Caco-2 (cell line): ENCODE results near the gene NR2E3. TPM values are rescaled to one million over a fixed set of nuclear protein-coding genes. Genes with fewer than 3 reads are reported as not detected.

ENCODE experiments used
- Bru-seq: library from RNA; stranded (reverse); fragments of 400-500 nt; gene quantifications from one replicate; lab custom pipeline; 2021; lab: Mats Ljungman, UMichigan
- BruChase-seq, 2 experiments: library from RNA; stranded (reverse); fragments of 400-500 nt; gene quantifications; one replicate each; lab custom pipeline; 2021; lab: Mats Ljungman, UMichigan
- BruUV-seq: library from RNA; stranded (reverse); fragments of 400-500 nt; replicated peaks from 2 replicates; lab custom pipeline; 2021; lab: Mats Ljungman, UMichigan
- CTCF ChIA-PET: fragments of 300-600 bp; sonication (Branson Sonifier 250); formaldehyde crosslinking; loops from one replicate; lab custom pipeline; 2022; ENCODE audit warnings: antibody characterized with exemption; lab: Charles Lee
- POLR2A ChIA-PET: fragments of 300-600 bp; sonication (Branson Sonifier 250); formaldehyde crosslinking; loops from one replicate; lab custom pipeline; 2022; ENCODE audit warnings: antibody characterized with exemption; lab: Charles Lee
- DNase-seq, 2 experiments: peaks; one replicate each; pipeline versions ENCODE4 v3.0.0 to v3.0.0-alpha.2; 2020 to 2022
- H3K27me3 ChIP-seq: replicated peaks from 2 replicates; pipeline ENCODE4 v1.6.0; 2011; ENCODE audit warnings: low read length; ENCODE audit not compliant: control insufficient read depth, insufficient read depth
- H3K36me3 ChIP-seq: 2 replicates; pipeline ENCODE4 v1.5.1; 2011; ENCODE audit warnings: low read length; ENCODE audit not compliant: control insufficient read depth, insufficient read depth
- H3K4me1 ChIP-seq: fragments of 250-450 bp; sonication (Bioruptor Pico); 2 replicates; pipeline ENCODE4 v1.5.1; 2020; ENCODE audit warnings: mild to moderate bottlenecking
- H3K4me3 ChIP-seq: 2 replicates; pipeline ENCODE4 v1.5.1; 2011; ENCODE audit warnings: low read depth, mild to moderate bottlenecking, control low read depth, low read length
- H3K9me3 ChIP-seq: fragments of 250-450 bp; sonication (Bioruptor Pico); 2 replicates; pipeline ENCODE4 v1.5.1; 2020; ENCODE audit warnings: mild to moderate bottlenecking, moderate library complexity
- H3K27ac Mint-ChIP-seq: one replicate; pipeline ENCODE4 v1.8.0; 2022; ENCODE audit warnings: mixed read lengths; ENCODE audit not compliant: unreplicated experiment
- H3K27me3 Mint-ChIP-seq: one replicate; pipeline ENCODE4 v1.8.0; 2022; ENCODE audit warnings: mixed read lengths; ENCODE audit not compliant: insufficient read depth, unreplicated experiment
- H3K36me3 Mint-ChIP-seq: one replicate; pipeline ENCODE4 v1.8.0; 2022; ENCODE audit warnings: mild to moderate bottlenecking, mixed read lengths; ENCODE audit not compliant: insufficient read depth, unreplicated experiment
- H3K4me1 Mint-ChIP-seq: one replicate; pipeline ENCODE4 v1.8.0; 2022; ENCODE audit warnings: low read depth, mixed read lengths; ENCODE audit not compliant: unreplicated experiment
- H3K4me3 Mint-ChIP-seq: one replicate; pipeline ENCODE4 v1.8.0; 2022; ENCODE audit warnings: mild to moderate bottlenecking, moderate library complexity, mixed read lengths; ENCODE audit not compliant: unreplicated experiment
- H3K9me3 Mint-ChIP-seq: one replicate; pipeline ENCODE4 v1.8.0; 2022; ENCODE audit warnings: mixed read lengths; ENCODE audit not compliant: unreplicated experiment
- intact Hi-C: fragments of 100-400 bp; cut with micrococcal nuclease; formaldehyde crosslinking; loops from one replicate; pipeline ENCODE4 v1.10.0; 2022; ENCODE audit not compliant: unreplicated experiment
- long read RNA-seq: library from polyadenylated mRNA; stranded (forward); transcript quantifications from one replicate; pipeline ENCODE4 v2.0.0, GENCODE V29; 2022
- total RNA-seq: library from RNA; stranded (reverse); gene quantifications from 2 replicates; pipeline ENCODE4 v1.2.3, GENCODE V29; 2022
- TF ChIP-seq, protein P1 (sequence below), 2 experiments: fragments of 200-600 bp in 1 of 2; IDR thresholded peaks; 1 replicate in 1 of 2; 2 replicates in 1 of 2; pipeline versions ENCODE4 v1.5.1 to v1.8.0; 2011 to 2022; ENCODE audit warnings: antibody characterized with exemption in 1 of 2, control low read depth in 1 of 2, inconsistent platforms in 1 of 2, low read depth in 1 of 2, low read length in 1 of 2, mild to moderate bottlenecking in 1 of 2, moderate library complexity in 1 of 2; ENCODE audit not compliant: insufficient read depth in 1 of 2, severe bottlenecking in 1 of 2, unreplicated experiment in 1 of 2

NR2E3 gene
- total RNA-seq: not detected in 2 replicates
- percentile 2 among the genes with signal in this experiment for Bru-seq, nascent RNA
- percentile 8 among the genes with signal in this experiment for BruChase-seq, experiment 1, labeled RNA remaining after a 2-hour chase
- percentile 9 among the genes with signal in this experiment for BruChase-seq, experiment 2, labeled RNA remaining after a 6-hour chase
- long read RNA-seq, partial matches to known transcripts: 0 of 1 reads
- long read RNA-seq, other reads (novel, unspliced or antisense): 1 of 1 reads

DNA sequence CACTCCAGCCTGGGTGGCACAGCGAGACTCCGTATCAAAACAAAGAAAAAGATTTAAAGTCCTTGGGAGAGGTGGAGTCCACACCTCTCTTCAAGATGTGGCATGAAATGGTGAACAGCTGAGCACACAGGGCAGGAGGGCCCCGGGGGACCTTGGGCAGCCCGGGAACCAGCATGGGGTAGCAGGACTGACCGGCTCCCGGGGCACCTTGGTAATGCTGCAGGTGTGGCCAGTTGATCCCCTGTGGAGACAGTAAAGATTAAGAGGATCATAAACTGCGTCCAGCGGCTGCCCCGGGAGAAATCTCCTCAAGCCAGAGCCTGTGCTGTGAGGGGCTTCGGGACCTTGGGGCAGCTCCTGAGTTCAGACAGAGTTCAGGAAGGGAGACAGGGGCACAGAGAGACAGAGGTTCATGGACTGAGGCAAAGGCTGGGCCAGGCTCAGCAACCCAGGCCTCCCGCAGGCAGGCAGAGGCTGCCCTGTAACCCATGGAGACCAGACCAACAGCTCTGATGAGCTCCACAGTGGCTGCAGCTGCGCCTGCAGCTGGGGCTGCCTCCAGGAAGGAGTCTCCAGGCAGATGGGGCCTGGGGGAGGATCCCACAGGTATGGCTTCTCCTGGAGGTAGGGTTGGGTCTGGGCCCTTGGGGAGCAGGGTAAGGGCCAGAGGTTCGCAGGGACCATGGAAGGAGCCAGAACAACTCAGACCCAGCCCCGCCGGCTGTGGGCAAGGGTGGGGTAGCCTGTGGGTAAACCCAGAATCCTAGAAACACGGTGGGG lies at the start of gene NR2E3:
NR2E3 (plus strand) TSS at position 299 of the 780 bp plus-strand sequence; CDS start at position 489, 190 bp downstream.
- Histone ChIP-seq H3K4me3 (no peak within 1 kb of the TSS), H3K27me3 (no peaks in the 10 kb centered on the region), H3K4me1 (no peaks in the 10 kb centered on the region), H3K36me3 (no peaks in the 10 kb centered on the region), H3K9me3 (no peaks in the 10 kb centered on the region)
- H3K4me3 Mint-ChIP-seq: no peak within 1 kb of the TSS
- intact Hi-C loops: no loop called here
- no peaks in the 10 kb centered on the region for H3K9me3 Mint-ChIP-seq
- POLR2A ChIA-PET: no interaction called here
- H3K4me1 Mint-ChIP-seq: peaks cover 8% of the 10 kb centered on the region
- no peaks in the 10 kb centered on the region for H3K27me3 Mint-ChIP-seq
- DNase-seq: no peak
- TF ChIP-seq, protein P1, sequence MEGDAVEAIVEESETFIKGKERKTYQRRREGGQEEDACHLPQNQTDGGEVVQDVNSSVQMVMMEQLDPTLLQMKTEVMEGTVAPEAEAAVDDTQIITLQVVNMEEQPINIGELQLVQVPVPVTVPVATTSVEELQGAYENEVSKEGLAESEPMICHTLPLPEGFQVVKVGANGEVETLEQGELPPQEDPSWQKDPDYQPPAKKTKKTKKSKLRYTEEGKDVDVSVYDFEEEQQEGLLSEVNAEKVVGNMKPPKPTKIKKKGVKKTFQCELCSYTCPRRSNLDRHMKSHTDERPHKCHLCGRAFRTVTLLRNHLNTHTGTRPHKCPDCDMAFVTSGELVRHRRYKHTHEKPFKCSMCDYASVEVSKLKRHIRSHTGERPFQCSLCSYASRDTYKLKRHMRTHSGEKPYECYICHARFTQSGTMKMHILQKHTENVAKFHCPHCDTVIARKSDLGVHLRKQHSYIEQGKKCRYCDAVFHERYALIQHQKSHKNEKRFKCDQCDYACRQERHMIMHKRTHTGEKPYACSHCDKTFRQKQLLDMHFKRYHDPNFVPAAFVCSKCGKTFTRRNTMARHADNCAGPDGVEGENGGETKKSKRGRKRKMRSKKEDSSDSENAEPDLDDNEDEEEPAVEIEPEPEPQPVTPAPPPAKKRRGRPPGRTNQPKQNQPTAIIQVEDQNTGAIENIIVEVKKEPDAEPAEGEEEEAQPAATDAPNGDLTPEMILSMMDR (IDR thresholded peaks at IDR 0.05; ENCODE audit: insufficient read depth in 1 of 2, low read depth in 1 of 2, low read length in 1 of 2, severe bottlenecking in 1 of 2, unreplicated experiment in 1 of 2): no peak
- BruUV-seq: no TSS peak
- CTCF ChIA-PET: no interaction called here
- H3K27ac Mint-ChIP-seq: no peak within 1 kb of the TSS
- H3K36me3 Mint-ChIP-seq: no peaks in the 10 kb centered on the region

DNA sequence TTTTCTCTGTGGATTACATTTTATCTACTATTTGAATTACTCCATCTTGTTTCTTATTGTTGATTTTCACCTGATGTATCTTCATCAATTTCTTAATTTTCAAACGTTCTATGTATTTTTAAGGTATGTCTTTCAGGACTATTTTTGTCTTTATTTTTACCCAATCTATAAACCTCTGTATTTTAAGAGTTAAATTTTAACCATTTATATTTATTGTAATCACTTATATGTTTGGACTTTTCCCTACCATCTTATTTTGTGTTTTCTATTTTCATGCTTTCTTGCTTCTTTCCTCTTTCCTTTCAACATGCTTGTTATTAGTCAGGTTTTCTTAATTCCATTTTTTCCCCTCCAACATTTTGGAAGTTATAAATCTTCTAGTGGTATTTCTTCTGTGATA lies 49.5 kb upstream of the NR2E3 start:
- H3K36me3 ChIP-seq: no peaks in the 10 kb centered on the region
- no peak for DNase-seq

DNA sequence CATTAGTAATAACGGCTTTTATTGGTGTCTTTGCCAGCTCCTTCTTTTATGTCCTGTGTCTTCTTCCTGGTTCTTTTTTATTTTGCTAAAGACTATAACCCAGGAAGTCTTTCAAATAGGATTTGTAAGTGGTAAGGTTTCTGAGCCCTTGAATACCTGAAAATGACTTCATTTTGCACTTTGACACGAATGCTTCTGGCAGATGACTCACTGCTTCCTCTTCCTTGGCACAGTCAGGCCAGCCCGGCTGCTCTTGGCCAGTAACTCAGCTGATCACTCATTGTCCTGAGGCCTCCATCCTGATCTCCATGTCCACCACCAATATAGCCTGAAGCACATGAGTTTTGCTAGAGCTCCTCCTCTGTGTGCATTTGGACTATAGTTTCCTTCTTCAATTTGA lies 48.7 kb upstream of the NR2E3 start:
- H3K9me3 ChIP-seq: peaks cover 15% of the 10 kb centered on the region
- no peaks in the 10 kb centered on the region for H3K36me3 ChIP-seq
- peaks cover 25% of the 10 kb centered on the region for H3K9me3 Mint-ChIP-seq
- no peaks in the 10 kb centered on the region for H3K27me3 ChIP-seq
- POLR2A ChIA-PET: interaction anchor here (0.6 kb wide), 1 partner anchor 169 kb away, joined by 3 read pairs; no protein-coding TSS in a partner anchor
- intact Hi-C loops: no loop called here
- TF ChIP-seq, protein P1 (IDR thresholded peaks at IDR 0.05; ENCODE audit: insufficient read depth in 1 of 2, low read depth in 1 of 2, low read length in 1 of 2, severe bottlenecking in 1 of 2, unreplicated experiment in 1 of 2): no peak
- H3K27me3 Mint-ChIP-seq: no peaks in the 10 kb centered on the region
- peaks cover 14% of the 10 kb centered on the region for H3K4me1 Mint-ChIP-seq
- H3K27ac Mint-ChIP-seq: no peak overlapping the region
- DNase-seq: no peak
- H3K4me3 ChIP-seq: no peak overlapping the region
- BruUV-seq: no TSS peak
- H3K4me1 ChIP-seq: peaks cover 16% of the 10 kb centered on the region; the same call in 1 of the 2 replicates
- no peak overlapping the region for H3K4me3 Mint-ChIP-seq
- CTCF ChIA-PET: interaction anchor here (0.7 kb wide), 1 partner anchor 658 kb away, joined by 3 read pairs; no protein-coding TSS in a partner anchor
- no peaks in the 10 kb centered on the region for H3K36me3 Mint-ChIP-seq

More for the DNA sequence above, 49.5 kb upstream of the NR2E3 start:
- TF ChIP-seq, protein P1 (IDR thresholded peaks at IDR 0.05; ENCODE audit: insufficient read depth in 1 of 2, low read depth in 1 of 2, low read length in 1 of 2, severe bottlenecking in 1 of 2, unreplicated experiment in 1 of 2): no peak
- H3K9me3 Mint-ChIP-seq: peaks cover 33% of the 10 kb centered on the region
- Histone ChIP-seq H3K4me1 (peaks cover 16% of the 10 kb centered on the region; the same call in 1 of the 2 replicates), H3K9me3 (peaks cover 15% of the 10 kb centered on the region), H3K4me3 (no peak overlapping the region), H3K27me3 (no peaks in the 10 kb centered on the region)
- intact Hi-C loops: no loop called here
- peaks cover 14% of the 10 kb centered on the region for H3K4me1 Mint-ChIP-seq
- H3K27ac Mint-ChIP-seq: no peak overlapping the region
- H3K36me3 Mint-ChIP-seq: no peaks in the 10 kb centered on the region
- ChIA-PET POLR2A (no interaction called here), CTCF (no interaction called here)
- no TSS peak for BruUV-seq
- no peak overlapping the region for H3K4me3 Mint-ChIP-seq
- no peaks in the 10 kb centered on the region for H3K27me3 Mint-ChIP-seq
